ENCODE results near the gene ANKAR.

DNA sequence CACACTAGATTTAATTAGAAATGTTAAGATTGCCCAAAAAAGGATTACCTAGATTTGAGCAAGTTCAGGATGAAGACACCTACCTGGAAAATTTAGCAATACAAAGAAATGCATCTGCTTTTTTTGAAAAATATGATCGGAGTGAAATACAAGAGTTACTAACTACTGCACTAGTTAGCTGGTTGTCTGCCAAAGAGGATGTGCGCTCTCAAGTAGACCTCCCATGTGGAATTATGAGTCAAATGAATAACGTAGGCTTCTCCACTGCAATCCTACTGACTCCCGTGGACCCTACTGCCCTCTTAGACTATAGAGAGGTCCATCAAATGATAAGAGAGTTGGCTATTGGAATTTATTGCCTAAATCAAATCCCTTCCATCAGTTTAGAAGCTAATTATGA, 2.0 kb downstream of the ANKAR start:
- TF ChIP-seq, protein P1, sequence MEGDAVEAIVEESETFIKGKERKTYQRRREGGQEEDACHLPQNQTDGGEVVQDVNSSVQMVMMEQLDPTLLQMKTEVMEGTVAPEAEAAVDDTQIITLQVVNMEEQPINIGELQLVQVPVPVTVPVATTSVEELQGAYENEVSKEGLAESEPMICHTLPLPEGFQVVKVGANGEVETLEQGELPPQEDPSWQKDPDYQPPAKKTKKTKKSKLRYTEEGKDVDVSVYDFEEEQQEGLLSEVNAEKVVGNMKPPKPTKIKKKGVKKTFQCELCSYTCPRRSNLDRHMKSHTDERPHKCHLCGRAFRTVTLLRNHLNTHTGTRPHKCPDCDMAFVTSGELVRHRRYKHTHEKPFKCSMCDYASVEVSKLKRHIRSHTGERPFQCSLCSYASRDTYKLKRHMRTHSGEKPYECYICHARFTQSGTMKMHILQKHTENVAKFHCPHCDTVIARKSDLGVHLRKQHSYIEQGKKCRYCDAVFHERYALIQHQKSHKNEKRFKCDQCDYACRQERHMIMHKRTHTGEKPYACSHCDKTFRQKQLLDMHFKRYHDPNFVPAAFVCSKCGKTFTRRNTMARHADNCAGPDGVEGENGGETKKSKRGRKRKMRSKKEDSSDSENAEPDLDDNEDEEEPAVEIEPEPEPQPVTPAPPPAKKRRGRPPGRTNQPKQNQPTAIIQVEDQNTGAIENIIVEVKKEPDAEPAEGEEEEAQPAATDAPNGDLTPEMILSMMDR (conservative IDR thresholded peaks at IDR 0.05; ENCODE audit: low read depth, low read length) = no peak
- no peak for TF ChIP-seq EZH2 (IDR thresholded peaks at IDR 0.05; ENCODE audit: low read length, unreplicated experiment)
